Calu3 (cell line): ENCODE measurements around the gene SUCLA2. TPM values are rescaled to one million over a fixed set of nuclear protein-coding genes. Genes with fewer than 3 reads are reported as not detected.

Experiments used
- BruUV-seq: library from RNA; stranded (reverse); fragments of 400-500 nt; replicated peaks from 2 replicates; lab custom pipeline; 2021; lab: Mats Ljungman, UMichigan
- CTCF ChIA-PET: fragments of 300-600 bp; sonication (Branson Sonifier 250); formaldehyde crosslinking; loops from one replicate; lab custom pipeline; 2022; ENCODE audit warnings: antibody characterized with exemption; lab: Charles Lee
- DNase-seq: peaks from one replicate; pipeline ENCODE4 v3.0.0; 2022
- H3K27ac Mint-ChIP-seq: one replicate; pipeline ENCODE4 v1.8.0; 2022; ENCODE audit warnings: mixed read lengths; ENCODE audit not compliant: unreplicated experiment
- H3K27me3 Mint-ChIP-seq: one replicate; pipeline ENCODE4 v1.8.0; 2022; ENCODE audit warnings: mixed read lengths; ENCODE audit not compliant: unreplicated experiment
- H3K36me3 Mint-ChIP-seq: one replicate; pipeline ENCODE4 v1.8.0; 2022; ENCODE audit warnings: mild to moderate bottlenecking, moderate library complexity, mixed read lengths; ENCODE audit not compliant: insufficient read depth, unreplicated experiment
- H3K4me1 Mint-ChIP-seq: one replicate; pipeline ENCODE4 v1.8.0; 2022; ENCODE audit warnings: mild to moderate bottlenecking, low read depth, mixed read lengths; ENCODE audit not compliant: unreplicated experiment
- H3K4me3 Mint-ChIP-seq: one replicate; pipeline ENCODE4 v1.8.0; 2022; ENCODE audit warnings: mild to moderate bottlenecking, low read depth, moderate library complexity, mixed read lengths; ENCODE audit not compliant: unreplicated experiment
- H3K9me3 Mint-ChIP-seq: one replicate; pipeline ENCODE4 v1.8.0; 2022; ENCODE audit warnings: low read depth, mixed read lengths; ENCODE audit not compliant: unreplicated experiment
- CTCF ChIP-seq: fragments of 200-600 bp; IDR thresholded peaks from one replicate; pipeline ENCODE4 v1.8.0; 2022; ENCODE audit warnings: antibody characterized with exemption; ENCODE audit not compliant: unreplicated experiment
- intact Hi-C: fragments of 100-400 bp; cut with micrococcal nuclease; formaldehyde crosslinking; loops from one replicate; pipeline ENCODE4 v1.10.0; 2022; ENCODE audit not compliant: unreplicated experiment
- total RNA-seq: library from RNA; stranded (reverse); gene quantifications from 2 replicates; pipeline ENCODE4 v1.2.3, GENCODE V29; 2022

Gene SUCLA2
- total RNA-seq, 1 experiment from 2014 or later = 36.7 TPM

- no peak for DNase-seq
- Mint-ChIP-seq H3K4me1 (peaks cover 10% of the 10 kb centered on the region), H3K27me3 (no peaks in the 10 kb centered on the region), H3K9me3 (no peaks in the 10 kb centered on the region), H3K36me3 (peaks cover 20% of the 10 kb centered on the region), H3K4me3 (no peak overlapping the region), H3K27ac (no peak overlapping the region)
- TF ChIP-seq CTCF = no peak
- BruUV-seq = no TSS peak
- CTCF ChIA-PET = no interaction called here
- intact Hi-C loops = no loop called here
Measured at GRCh38 chr13:47990427-47990826, 10.6 kb downstream of the SUCLA2 start.

GRCh38 chr13:47983070-47983469, 18.0 kb downstream of the SUCLA2 start:
- H3K27me3 Mint-ChIP-seq = no peaks in the 10 kb centered on the region
- TF ChIP-seq CTCF = no peak
- H3K4me3 Mint-ChIP-seq = no peak overlapping the region
- no TSS peak for BruUV-seq
- intact Hi-C loops = no loop called here
- peaks cover 14% of the 10 kb centered on the region for H3K36me3 Mint-ChIP-seq
- no peaks in the 10 kb centered on the region for H3K4me1 Mint-ChIP-seq
- H3K27ac Mint-ChIP-seq = no peak overlapping the region
- CTCF ChIA-PET = no interaction called here
- no peaks in the 10 kb centered on the region for H3K9me3 Mint-ChIP-seq
- DNase-seq = no peak

- Mint-ChIP-seq H3K27ac (no peak overlapping the region), H3K9me3 (no peaks in the 10 kb centered on the region), H3K27me3 (no peaks in the 10 kb centered on the region), H3K4me1 (no peaks in the 10 kb centered on the region), H3K36me3 (peaks cover 15% of the 10 kb centered on the region), H3K4me3 (no peak overlapping the region)
- BruUV-seq = no TSS peak
- CTCF ChIA-PET = no interaction called here
- no peak for DNase-seq
- intact Hi-C loops = no loop called here
- no peak for TF ChIP-seq CTCF
Measured at GRCh38 chr13:47976325-47976724, 24.7 kb downstream of the SUCLA2 start.

GRCh38 chr13:47964863-47965262, 36.2 kb downstream of the SUCLA2 start:
- no peaks in the 10 kb centered on the region for H3K4me1 Mint-ChIP-seq
- H3K27ac Mint-ChIP-seq = no peak overlapping the region
- BruUV-seq = no TSS peak
- peaks cover 4% of the 10 kb centered on the region for H3K9me3 Mint-ChIP-seq
- CTCF ChIA-PET = interaction anchor here (0.7 kb wide), 1 partner anchor 1199 kb away, joined by 3 read pairs; no protein-coding TSS in a partner anchor
- intact Hi-C loops = no loop called here
- no peak overlapping the region for H3K4me3 Mint-ChIP-seq
- peaks cover 8% of the 10 kb centered on the region for H3K36me3 Mint-ChIP-seq
- TF ChIP-seq CTCF = no peak
- DNase-seq = no peak
- no peaks in the 10 kb centered on the region for H3K27me3 Mint-ChIP-seq
